ENCODE data around the gene PPP2R3A. TPM values are rescaled to one million over a fixed set of nuclear protein-coding genes. Genes with fewer than 3 reads are reported as not detected.

Gene PPP2R3A
- total and polyA plus RNA-seq, 2 donors (not counting 3 experiments of a cell fraction or from before 2014, with no cell fraction given) = 3.3 to 14.6 TPM

GRCh38 chr3:135997554-135998320 lies 32.2 kb downstream of the PPP2R3A start:
- Histone ChIP-seq H3K4me2 (ENCODE audit: insufficient read depth, low read length) (no peak overlapping the region), H3K79me2 (ENCODE audit: control insufficient read depth, insufficient read depth, low read length) (no peaks in the 10 kb centered on the region), H3K9ac (replicated peaks; ENCODE audit: extremely low read depth, insufficient read depth, low read length) (no peak overlapping the region), H3K9me1 (replicated peaks; ENCODE audit: control insufficient read depth, extremely low read depth, insufficient read depth, low read length) (no peaks in the 10 kb centered on the region), H3K4me3 (replicated peaks in 1 of 3; ENCODE audit: insufficient read depth in 1 of 3, low read depth in 1 of 3, low read length in 3 of 3) (no peak overlapping the region), H2AFZ (ENCODE audit: low read depth, low read length) (no peak overlapping the region), H3K9me3 (replicated peaks; ENCODE audit: control insufficient read depth, insufficient read depth, low read length) (no peaks in the 10 kb centered on the region), H3K4me1 (ENCODE audit: control insufficient read depth, extremely low read depth, insufficient read depth, low read length) (peaks cover 3% of the 10 kb centered on the region), H3K27me3 (ENCODE audit: control insufficient read depth in 2 of 2, insufficient read depth in 2 of 2, low read length in 2 of 2) (no peaks in the 10 kb centered on the region), H4K20me1 (replicated peaks; ENCODE audit: control insufficient read depth, extremely low read depth, insufficient read depth, low read length) (no peaks in the 10 kb centered on the region), H3K27ac (ENCODE audit: insufficient read depth, low read depth, low read length) (no peak overlapping the region), H3K36me3 (ENCODE audit: control insufficient read depth in 2 of 2, extremely low read depth in 1 of 2, insufficient read depth in 2 of 2, low read length in 2 of 2) (no peaks in the 10 kb centered on the region)
- FAIRE-seq (no peak), DNase-seq (ENCODE audit: low read depth, low spot score) (no peak)
- dilution Hi-C loops (cut with MboI; ENCODE audit: extremely low pct_ligation_motif_present, low sequenced_read_pairs) = no loop called here
- no peak for TF ChIP-seq POLR2A (IDR thresholded peaks at IDR 0.05; ENCODE audit: low read depth, low read length)
- no peak for TF ChIP-seq EZH2 (IDR thresholded peaks at IDR 0.05; ENCODE audit: borderline replicate concordance, low read depth, low read length, severe bottlenecking)
- TF ChIP-seq CTCF (IDR thresholded peaks at IDR 0.05; ENCODE audit: extremely low read depth in 1 of 2, insufficient read depth in 1 of 2, low read depth in 1 of 2, low read length in 2 of 2) = no peak
- no peak for TF ChIP-seq MAX (IDR thresholded peaks at IDR 0.05; ENCODE audit: insufficient read depth, insufficient read length)
- no peak for TF ChIP-seq JUN (IDR thresholded peaks at IDR 0.05; ENCODE audit: borderline replicate concordance, insufficient read depth, insufficient read length, low read depth)
- TF ChIP-seq MYC (IDR thresholded peaks at IDR 0.05; ENCODE audit: low read depth, low read length) = no peak
- no peak for TF ChIP-seq FOS (IDR thresholded peaks at IDR 0.05; ENCODE audit: borderline replicate concordance, insufficient read depth, low read length)
- no peak for TF ChIP-seq POLR2AphosphoS5 (IDR thresholded peaks at IDR 0.05; ENCODE audit: insufficient read depth, low read depth, low read length)
- no peak for TF ChIP-seq GATA2 (IDR thresholded peaks at IDR 0.05; ENCODE audit: insufficient read depth, insufficient read length, low read depth, low read length)
- ChIA-PET POLR2A (no interaction called here), CTCF (interaction anchor here (1.6 kb wide), 1 partner anchor 45 kb away, joined by 7 read pairs; no protein-coding TSS in a partner anchor)
- intact Hi-C loops (cut with micrococcal nuclease) = no loop called here
- BruUV-seq (replicated peaks) = no TSS peak

Data from endothelial cell of umbilical vein (primary cell).